Adrenal gland (tissue), 5 donors: ENCODE data around the gene SCFD2.

ENCODE experiments used
- POLR2A ChIP-seq, 2 donors: fragments of 450-650 bp; IDR thresholded peaks; one replicate each; pipeline ENCODE4 v1.6.1; 2017; ENCODE audit warnings: antibody characterized with exemption in 2 of 2, mild to moderate bottlenecking in 2 of 2, moderate library complexity in 1 of 2
- TF ChIP-seq, protein P1 (sequence below), 6 experiments: fragments of 450-650 bp in 4 of 6; fragments of 200-600 bp in 2 of 6; sonication (generic) in 1 of 6; IDR thresholded peaks; 1 replicate in 5 of 6; 2 replicates in 1 of 6; pipeline versions ENCODE4 v1.5.1 to v1.8.0; 2016 to 2021; ENCODE audit warnings: antibody characterized with exemption in 6 of 6, mild to moderate bottlenecking in 2 of 6, moderate library complexity in 1 of 6
- donor health status: DM: no; HTN: no; CAD: no.

DNA sequence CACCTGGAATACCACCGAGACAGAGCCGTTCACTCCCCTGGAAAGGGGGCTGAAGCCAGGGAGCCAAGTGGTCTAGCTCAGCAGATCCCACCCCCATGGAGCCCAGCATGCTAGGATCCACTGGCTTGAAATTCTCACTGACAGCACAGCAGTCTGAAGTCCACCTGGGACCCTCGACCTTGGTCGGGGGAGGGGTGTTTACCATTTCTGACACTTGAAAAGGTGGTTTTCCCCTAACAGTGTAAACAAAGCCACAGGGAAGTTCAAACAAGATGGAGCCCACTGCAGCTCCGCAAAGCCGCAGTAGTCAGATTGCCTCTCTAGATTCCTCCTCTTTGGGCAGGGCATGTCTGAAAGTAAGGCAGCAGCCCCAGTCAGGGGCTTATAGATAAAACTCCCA, 260.5 kb downstream of the SCFD2 start:
- TF ChIP-seq, protein P1, sequence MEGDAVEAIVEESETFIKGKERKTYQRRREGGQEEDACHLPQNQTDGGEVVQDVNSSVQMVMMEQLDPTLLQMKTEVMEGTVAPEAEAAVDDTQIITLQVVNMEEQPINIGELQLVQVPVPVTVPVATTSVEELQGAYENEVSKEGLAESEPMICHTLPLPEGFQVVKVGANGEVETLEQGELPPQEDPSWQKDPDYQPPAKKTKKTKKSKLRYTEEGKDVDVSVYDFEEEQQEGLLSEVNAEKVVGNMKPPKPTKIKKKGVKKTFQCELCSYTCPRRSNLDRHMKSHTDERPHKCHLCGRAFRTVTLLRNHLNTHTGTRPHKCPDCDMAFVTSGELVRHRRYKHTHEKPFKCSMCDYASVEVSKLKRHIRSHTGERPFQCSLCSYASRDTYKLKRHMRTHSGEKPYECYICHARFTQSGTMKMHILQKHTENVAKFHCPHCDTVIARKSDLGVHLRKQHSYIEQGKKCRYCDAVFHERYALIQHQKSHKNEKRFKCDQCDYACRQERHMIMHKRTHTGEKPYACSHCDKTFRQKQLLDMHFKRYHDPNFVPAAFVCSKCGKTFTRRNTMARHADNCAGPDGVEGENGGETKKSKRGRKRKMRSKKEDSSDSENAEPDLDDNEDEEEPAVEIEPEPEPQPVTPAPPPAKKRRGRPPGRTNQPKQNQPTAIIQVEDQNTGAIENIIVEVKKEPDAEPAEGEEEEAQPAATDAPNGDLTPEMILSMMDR (IDR thresholded peaks at IDR 0.05) = no peak
- TF ChIP-seq POLR2A (IDR thresholded peaks at IDR 0.05) = no peak
